UCSD-AML1 (cell line): Measurements from ENCODE around the gene KRTAP12-1.
"Not testable (repeated sequence)": the region's sequence is repeated elsewhere in the genome, so short reads cannot be mapped to it uniquely, and the experiment has no call there.

ENCODE experiments used
- DNase-seq: peaks from one replicate; lab custom pipeline; 2025; ENCODE audit not compliant: unreplicated experiment; lab: John Stamatoyannopoulos, UW

Gene KRTAP12-1

GRCh38 chr21:44648557-44649311 lies 33.2 kb downstream of the KRTAP12-1 start:
- DNase-seq = no peak

GRCh38 chr21:44647222-44647552 lies 34.8 kb downstream of the KRTAP12-1 start:
- DNase-seq = no peak

GRCh38 chr21:44646366-44647221 lies 35.4 kb downstream of the KRTAP12-1 start, which contains the start of gene KRTAP10-11:
Gene KRTAP10-11 (plus strand): TSS chr21:44646414. CDS start chr21:44646459, 45 bp downstream.
- not testable (repeated sequence) for DNase-seq

GRCh38 chr21:44644878-44645277 lies 37.1 kb downstream of the KRTAP12-1 start:
- no peak for DNase-seq

- DNase-seq = no peak
Observed at GRCh38 chr21:44643741-44644310, 38.1 kb downstream of the KRTAP12-1 start.

- no peak for DNase-seq
Observed at GRCh38 chr21:44640761-44641160, 41.2 kb downstream of the KRTAP12-1 start.

GRCh38 chr21:44639331-44639655 lies 42.7 kb downstream of the KRTAP12-1 start:
- no peak for DNase-seq

GRCh38 chr21:44638506-44639330 lies 43.2 kb downstream of the KRTAP12-1 start:
- DNase-seq = not testable (repeated sequence)

- not testable (repeated sequence) for DNase-seq
Observed at GRCh38 chr21:44637851-44638348, 44.1 kb downstream of the KRTAP12-1 start.

- no peak for DNase-seq
Observed at GRCh38 chr21:44637018-44637850, 44.7 kb downstream of the KRTAP12-1 start, which contains the start of gene KRTAP10-10. Gene KRTAP10-10 (plus strand): TSS chr21:44637356. CDS start chr21:44637418, 62 bp downstream.

- DNase-seq = no peak
Observed at GRCh38 chr21:44636209-44637017, 45.5 kb downstream of the KRTAP12-1 start.

GRCh38 chr21:44632067-44632466 lies 49.9 kb downstream of the KRTAP12-1 start:
- no peak for DNase-seq
